HCT116 (cell line): ENCODE measurements around the gene IL11. TPM values are rescaled to one million over a fixed set of nuclear protein-coding genes. Genes with fewer than 3 reads are reported as not detected.

Source experiments
- ATAC-seq: fragments of 200-7000 bp; cut with Tn5 transposase; 2 replicates; pipeline ENCODE4 v1.9.1; 2020; ENCODE audit warnings: mild to moderate bottlenecking, moderate library complexity
- BruUV-seq: library from RNA; stranded (reverse); fragments of 400-500 nt; replicated peaks from 2 replicates; lab custom pipeline; 2021; lab: Mats Ljungman, UMichigan
- CTCF ChIA-PET: fragments of 300-600 bp; sonication (Branson Sonifier 250); formaldehyde crosslinking; loops from one replicate; lab custom pipeline; 2021; ENCODE audit warnings: antibody characterized with exemption; lab: Charles Lee
- POLR2A ChIA-PET: fragments of 300-600, 350-600 bp; sonication (Branson Sonifier 250); formaldehyde crosslinking; loops from one replicate; lab custom pipeline; 2021; ENCODE audit warnings: antibody characterized with exemption; lab: Charles Lee
- RAD21 ChIA-PET, 2 experiments: fragments of 300-600 bp; sonication (Branson Sonifier 250); formaldehyde crosslinking; loops; one replicate each; lab custom pipeline; 2023; ENCODE audit warnings: low total read pairs in 2 of 2; ENCODE audit not compliant: uncharacterized antibody in 2 of 2, unreplicated experiment in 2 of 2, low non-redundant PET in 1 of 2; lab: Charles Lee
- DNase-seq: peaks from one replicate; pipeline ENCODE4 v3.0.0-alpha.2; 2010; ENCODE audit warnings: low read depth, low spot score
- H2AFZ ChIP-seq: fragments of 200-600 bp; shearing (Covaris generic), sonication (generic); 2 replicates; pipeline ENCODE4 v1.6.1; 2017; ENCODE audit warnings: low read depth, mixed run types, mixed read lengths, antibody characterized with exemption, low read length; ENCODE audit not compliant: poor library complexity, severe bottlenecking
- H3K27ac ChIP-seq: 2 replicates; pipeline ENCODE4 v1.5.1; 2012; ENCODE audit warnings: low read depth, low read length
- H3K27me3 ChIP-seq: fragments of 200-600 bp; sonication (generic); 2 replicates; pipeline ENCODE4 v1.6.1; 2016; ENCODE audit warnings: mixed run types, low read length, mixed read lengths; ENCODE audit not compliant: insufficient read depth
- H3K36me3 ChIP-seq, 2 experiments: fragments of 200-500 bp in 1 of 2; fragments of 200-600 bp in 1 of 2; sonication (Bioruptor generic) in 1 of 2; sonication (generic) in 1 of 2; 2 replicates each; pipeline versions ENCODE4 v1.5.1 to v1.6.1; 2014 to 2016; ENCODE audit warnings: low read length in 2 of 2, inconsistent platforms in 1 of 2, mixed read lengths in 1 of 2, mixed run types in 1 of 2; ENCODE audit not compliant: insufficient read depth in 2 of 2, control insufficient read depth in 1 of 2
- H3K4me1 ChIP-seq, 2 experiments: fragments of 200-600 bp in 1 of 2; sonication (generic) in 1 of 2; 2 replicates each; pipeline versions ENCODE4 v1.5.1 to v1.6.1; 2012 to 2017; ENCODE audit warnings: low read length in 2 of 2, inconsistent platforms in 1 of 2, mild to moderate bottlenecking in 1 of 2, mixed read lengths in 1 of 2, mixed run types in 1 of 2, moderate library complexity in 1 of 2; ENCODE audit not compliant: insufficient read depth in 2 of 2, control insufficient read depth in 1 of 2
- H3K4me2 ChIP-seq: fragments of 200-600 bp; sonication (generic); 2 replicates; pipeline ENCODE4 v1.6.1; 2017; ENCODE audit warnings: mixed run types, low read length, mixed read lengths
- H3K4me3 ChIP-seq, 2 experiments: fragments of 200-600 bp in 1 of 2; sonication (generic) in 1 of 2; replicated peaks in 1 of 2; 2 replicates each; pipeline ENCODE4 v1.5.1; 2011 to 2016; ENCODE audit warnings: low read length in 2 of 2, control low read depth in 1 of 2, low read depth in 1 of 2, mild to moderate bottlenecking in 1 of 2, mixed read lengths in 1 of 2, mixed run types in 1 of 2
- H3K79me2 ChIP-seq: fragments of 200-600 bp; sonication (generic); 2 replicates; pipeline ENCODE4 v1.6.1; 2017; ENCODE audit warnings: mild to moderate bottlenecking, mixed run types, low read length, moderate library complexity, mixed read lengths; ENCODE audit not compliant: insufficient read depth
- H3K9ac ChIP-seq: fragments of 200-600 bp; sonication (generic); 2 replicates; pipeline ENCODE4 v1.6.1; 2016; ENCODE audit warnings: low read length, mixed read lengths
- H3K9me2 ChIP-seq: fragments of 200-600 bp; sonication (generic), shearing (Covaris generic); 2 replicates; pipeline ENCODE4 v1.6.1; 2017; ENCODE audit warnings: mixed run types, mild to moderate bottlenecking, moderate library complexity; ENCODE audit not compliant: insufficient read depth
- H3K9me3 ChIP-seq, 2 experiments: fragments of 200-500 bp in 1 of 2; fragments of 200-600 bp in 1 of 2; sonication (Bioruptor generic) in 1 of 2; sonication (generic) in 1 of 2; 2 replicates each; pipeline ENCODE4 v1.6.1; 2014 to 2017; ENCODE audit warnings: low read length in 2 of 2, mixed read lengths in 2 of 2, inconsistent platforms in 1 of 2, low read depth in 1 of 2, mild to moderate bottlenecking in 1 of 2, mixed run types in 1 of 2, moderate library complexity in 1 of 2; ENCODE audit not compliant: control insufficient read depth in 1 of 2, insufficient read depth in 1 of 2
- H4K20me1 ChIP-seq: fragments of 200-600 bp; sonication (generic), shearing (Covaris generic); 2 replicates; pipeline ENCODE4 v1.6.1; 2017; ENCODE audit warnings: mixed run types, mild to moderate bottlenecking, moderate library complexity; ENCODE audit not compliant: insufficient read depth
- ATF3 ChIP-seq: IDR thresholded peaks from 2 replicates; pipeline ENCODE4 v1.6.1; 2012
- CBX3 ChIP-seq: IDR thresholded peaks from 2 replicates; pipeline ENCODE4 v1.6.1; 2012; ENCODE audit warnings: low read depth
- EZH2phosphoT487 ChIP-seq: fragments of 200-600 bp; IDR thresholded peaks from 2 replicates; pipeline ENCODE4 v1.6.1; 2018; ENCODE audit warnings: antibody characterized with exemption, borderline replicate concordance
- FOSL1 ChIP-seq: IDR thresholded peaks from 2 replicates; pipeline ENCODE4 v1.6.1; 2012; ENCODE audit warnings: low read depth
- JUND ChIP-seq: IDR thresholded peaks from 2 replicates; pipeline ENCODE4 v1.6.1; 2012
- MAX ChIP-seq: IDR thresholded peaks from 2 replicates; pipeline ENCODE4 v1.6.1; 2012
- POLR2AphosphoS5 ChIP-seq: IDR thresholded peaks from 2 replicates; pipeline ENCODE4 v1.6.1; 2011; ENCODE audit warnings: mild to moderate bottlenecking, low read depth, low read length, moderate library complexity
- RAD21 ChIP-seq: IDR thresholded peaks from 2 replicates; pipeline ENCODE4 v1.6.1; 2012; ENCODE audit warnings: low read depth, mild to moderate bottlenecking
- REST ChIP-seq: IDR thresholded peaks from 2 replicates; pipeline ENCODE4 v1.6.1; 2012; ENCODE audit warnings: low read depth
- SIN3A ChIP-seq: IDR thresholded peaks from 2 replicates; pipeline ENCODE4 v1.6.1; 2012; ENCODE audit warnings: low read depth
- ZBTB33 ChIP-seq: IDR thresholded peaks from 2 replicates; pipeline ENCODE4 v1.6.1; 2011; ENCODE audit warnings: mild to moderate bottlenecking, low read length, moderate library complexity; ENCODE audit not compliant: insufficient replicate concordance; ENCODE audit errors: extremely low read depth
- ZNF274 ChIP-seq: fragments of 200-500 bp; sonication (Bioruptor generic); IDR thresholded peaks from 2 replicates; pipeline ENCODE4 v1.6.1; 2014; ENCODE audit warnings: mild to moderate bottlenecking, low read depth, low read length, inconsistent platforms
- intact Hi-C: fragments of 100-400 bp; cut with micrococcal nuclease; formaldehyde crosslinking; loops from 2 replicates; pipeline ENCODE4 v1.10.0; 2022
- total RNA-seq: library from RNA; stranded (reverse); gene quantifications from one replicate; pipeline ENCODE4 v1.2.1, GENCODE V29; 2021; ENCODE audit not compliant: unreplicated experiment

IL11 gene
- total RNA-seq, 1 experiment from 2014 or later = 2.8 TPM

- H2AFZ ChIP-seq = peak overlapping the region; percentile 61
- peak overlapping the region; percentile 92 for H3K4me2 ChIP-seq
- ChIA-PET RAD21 (no interaction called here), CTCF (no interaction called here), POLR2A (no interaction called here)
- peak overlapping the region; percentile 59 for H3K9ac ChIP-seq
- intact Hi-C loops = no loop called here
- H3K36me3 ChIP-seq = no peaks in the 10 kb centered on the region
- no peaks in the 10 kb centered on the region for H4K20me1 ChIP-seq
- no peaks in the 10 kb centered on the region for H3K79me2 ChIP-seq
- peak overlapping the region; percentile 46 to 61 for H3K4me3 ChIP-seq
- TF ChIP-seq ZNF274 (no peak), POLR2AphosphoS5 (peak; percentile 41; the same call in 1 of the 2 replicates)
- no peaks in the 10 kb centered on the region for H3K27me3 ChIP-seq
- peak; percentile 91 for ATAC-seq
- H3K9me2 ChIP-seq = no peaks in the 10 kb centered on the region
- H3K27ac ChIP-seq = peak overlapping the region; percentile 36; the same call in 1 of the 2 replicates
- H3K4me1 ChIP-seq = peaks cover 2 to 42% of the 10 kb centered on the region in 2 experiments; a peak in 3 of 4 replicates
- peak; percentile 23 for DNase-seq
- no TSS peak for BruUV-seq
- no peaks in the 10 kb centered on the region for H3K9me3 ChIP-seq
Observed at GRCh38 chr19:55353803-55354697, 16.2 kb downstream of the IL11 start.

- H2AFZ ChIP-seq = peak overlapping the region; percentile 61
- ChIA-PET POLR2A (interaction anchor here (1.6 kb wide), 1 partner anchor 14 kb away, joined by 6 read pairs; the partner anchor contains the start of gene KMT5C), CTCF (no interaction called here), RAD21 (no interaction called here)
- intact Hi-C loops = no loop called here
- no peaks in the 10 kb centered on the region for H3K79me2 ChIP-seq
- no peaks in the 10 kb centered on the region for H3K27me3 ChIP-seq
- H3K9me2 ChIP-seq = no peaks in the 10 kb centered on the region
- H3K4me3 ChIP-seq = peak overlapping the region; percentile 46 to 61
- ATAC-seq (no peak), DNase-seq (no peak)
- H3K27ac ChIP-seq = peak overlapping the region; percentile 36; the same call in 1 of the 2 replicates
- H4K20me1 ChIP-seq = no peaks in the 10 kb centered on the region
- no peaks in the 10 kb centered on the region for H3K36me3 ChIP-seq
- TSS peak; percentile 74 for BruUV-seq
- peak overlapping the region; percentile 59 for H3K9ac ChIP-seq
- no peaks in the 10 kb centered on the region for H3K9me3 ChIP-seq
- H3K4me1 ChIP-seq = peaks cover 2 to 42% of the 10 kb centered on the region in 2 experiments; a peak in 3 of 4 replicates
- peak overlapping the region; percentile 92 for H3K4me2 ChIP-seq
- TF ChIP-seq ATF3 (no peak), POLR2AphosphoS5 (no peak), JUND (no peak), REST (no peak), CBX3 (no peak), EZH2phosphoT487 (no peak), SIN3A (no peak), FOSL1 (no peak), RAD21 (no peak), ZNF274 (no peak), ZBTB33 (no peak), MAX (no peak)
Observed at GRCh38 chr19:55353356-55353802, 16.9 kb downstream of the IL11 start.
